Breast epithelium (tissue), 4 donors: ENCODE measurements around the gene SLC35G2. TPM values are rescaled to one million over a fixed set of nuclear protein-coding genes. Genes with fewer than 3 reads are reported as not detected.
"Not testable (repeated sequence)": the region's sequence is repeated elsewhere in the genome, so short reads cannot be mapped to it uniquely, and the experiment has no call there.

Experiments
- DNase-seq, 2 donors: peaks; one replicate each; pipeline ENCODE4 v3.0.0-alpha.2; 2019; ENCODE audit warnings: low spot score in 2 of 2
- H3K27ac ChIP-seq, 2 donors: fragments of 200-600 bp; sonication (generic) in 1 of 2; one replicate each; pipeline ENCODE4 v1.5.1; 2016 to 2019; ENCODE audit warnings: mild to moderate bottlenecking in 1 of 2
- H3K27me3 ChIP-seq, 2 donors: fragments of 200-600 bp; sonication (generic) in 1 of 2; one replicate each; pipeline versions ENCODE4 v1.5.1 to v1.6.0; 2017 to 2019; ENCODE audit warnings: control low read depth in 1 of 2, mild to moderate bottlenecking in 1 of 2
- H3K36me3 ChIP-seq: fragments of 200-600 bp; one replicate; pipeline ENCODE4 v1.5.1; 2019
- H3K4me1 ChIP-seq, 2 donors: fragments of 200-600 bp; sonication (generic); one replicate each; pipeline ENCODE4 v1.5.1; 2016 to 2019; ENCODE audit warnings: control low read depth in 1 of 2
- H3K4me3 ChIP-seq, 3 donors: fragments of 200-600 bp; sonication (generic); 1 replicate in 2 of 3; 2 replicates in 1 of 3; pipeline ENCODE4 v1.5.1; 2016 to 2019; ENCODE audit warnings: mild to moderate bottlenecking in 3 of 3, moderate library complexity in 2 of 3
- H3K9me3 ChIP-seq, 2 donors: fragments of 200-600 bp; sonication (generic) in 1 of 2; one replicate each; pipeline ENCODE4 v1.5.1; 2016 to 2019; ENCODE audit warnings: control low read depth in 1 of 2
- CTCF ChIP-seq, 3 donors: fragments of 450-650 bp; IDR thresholded peaks; one replicate each; pipeline ENCODE4 v1.5.1; 2016 to 2017; ENCODE audit warnings: antibody characterized with exemption in 3 of 3, mild to moderate bottlenecking in 3 of 3, moderate library complexity in 3 of 3
- POLR2A ChIP-seq: fragments of 450-650 bp; IDR thresholded peaks from one replicate; pipeline ENCODE4 v1.6.1; 2016; ENCODE audit warnings: antibody characterized with exemption, mild to moderate bottlenecking, moderate library complexity
- POLR2AphosphoS5 ChIP-seq, 3 donors: sonication (generic); formaldehyde crosslinking; IDR thresholded peaks; one replicate each; pipeline ENCODE4 v1.6.1; 2017; ENCODE audit warnings: antibody characterized with exemption in 3 of 3
- intact Hi-C: fragments of 100-400 bp; cut with DNase I; formaldehyde crosslinking; loops from one replicate; pipeline ENCODE4 v1.15.1; 2023; ENCODE audit warnings: low total_unique reads
- total RNA-seq, 3 donors: library from RNA; depleted of rRNA; stranded (reverse); fragments of >200 nt; gene quantifications; one replicate each; pipeline ENCODE4 v1.1.0, GENCODE V29; 2016

The SLC35G2 gene
- total RNA-seq, 3 donors from 2014 or later: 6.0 to 9.5 (median 9.3) TPM

GRCh38 chr3:136885357-136886213 lies 66.7 kb downstream of the SLC35G2 start:
- no peak for DNase-seq
- H3K36me3 ChIP-seq: no peaks in the 10 kb centered on the region
- intact Hi-C loops: no loop called here
- H3K4me1 ChIP-seq: no peaks in the 10 kb centered on the region
- TF ChIP-seq POLR2A (no peak), CTCF (IDR thresholded peaks at IDR 0.05) (no peak), POLR2AphosphoS5 (IDR thresholded peaks at IDR 0.05) (no peak)
- H3K4me3 ChIP-seq: no peak overlapping the region
- no peaks in the 10 kb centered on the region for H3K27me3 ChIP-seq
- H3K9me3 ChIP-seq: peaks cover 0 to 6% of the 10 kb centered on the region in 2 donors
- H3K27ac ChIP-seq: no peak overlapping the region

GRCh38 chr3:136889947-136890346 lies 71.0 kb downstream of the SLC35G2 start:
- Histone ChIP-seq H3K9me3 (peaks cover 5 to 6% of the 10 kb centered on the region in 2 donors), H3K36me3 (no peaks in the 10 kb centered on the region), H3K27ac (no peak overlapping the region), H3K27me3 (no peaks in the 10 kb centered on the region), H3K4me3 (no peak overlapping the region), H3K4me1 (peaks cover 0 to 4% of the 10 kb centered on the region in 2 donors)
- TF ChIP-seq CTCF (IDR thresholded peaks at IDR 0.05) (no peak), POLR2AphosphoS5 (IDR thresholded peaks at IDR 0.05) (no peak), POLR2A (no peak)
- DNase-seq: no peak
- intact Hi-C loops: no loop called here

- H3K27ac ChIP-seq: no peak overlapping the region
- intact Hi-C loops: no loop called here
- DNase-seq: no peak
Measured at GRCh38 chr3:136891934-136892855, 73.3 kb downstream of the SLC35G2 start.

GRCh38 chr3:136893848-136894443 lies 75.0 kb downstream of the SLC35G2 start:
- Histone ChIP-seq H3K9me3 (peaks cover 5 to 6% of the 10 kb centered on the region in 2 donors), H3K27me3 (no peaks in the 10 kb centered on the region), H3K27ac (peak overlapping the region in 1 of 2 donors; percentile 30), H3K36me3 (no peaks in the 10 kb centered on the region), H3K4me1 (peaks cover 0 to 4% of the 10 kb centered on the region in 2 donors), H3K4me3 (no peak overlapping the region)
- no peak for DNase-seq
- intact Hi-C loops: no loop called here
- no peak for TF ChIP-seq CTCF (IDR thresholded peaks at IDR 0.05)
- no peak for TF ChIP-seq POLR2A
- TF ChIP-seq POLR2AphosphoS5 (IDR thresholded peaks at IDR 0.05): no peak

More at GRCh38 chr3:136891934-136892855, 73.3 kb downstream of the SLC35G2 start:
- Histone ChIP-seq H3K9me3 (peaks cover 5 to 6% of the 10 kb centered on the region in 2 donors), H3K27me3 (no peaks in the 10 kb centered on the region), H3K4me1 (peaks cover 0 to 4% of the 10 kb centered on the region in 2 donors), H3K36me3 (no peaks in the 10 kb centered on the region), H3K4me3 (no peak overlapping the region)
- TF ChIP-seq POLR2AphosphoS5 (IDR thresholded peaks at IDR 0.05): no peak
- no peak for TF ChIP-seq POLR2A
- no peak for TF ChIP-seq CTCF (IDR thresholded peaks at IDR 0.05)

GRCh38 chr3:136897171-136897570 lies 78.2 kb downstream of the SLC35G2 start:
- intact Hi-C loops, H3K4me1 ChIP-seq, H3K36me3 ChIP-seq, H3K27ac ChIP-seq, H3K27me3 ChIP-seq, DNase-seq, H3K4me3 ChIP-seq, H3K9me3 ChIP-seq: not testable (repeated sequence)
